ENCODE measurements around the gene APOL2. TPM values are rescaled to one million over a fixed set of nuclear protein-coding genes. Genes with fewer than 3 reads are reported as not detected.
"Not testable (repeated sequence)": the region's sequence is repeated elsewhere in the genome, so short reads cannot be mapped to it uniquely, and the experiment has no call there.

The APOL2 gene
- total RNA-seq, 1 donor = 78.2 TPM

DNA sequence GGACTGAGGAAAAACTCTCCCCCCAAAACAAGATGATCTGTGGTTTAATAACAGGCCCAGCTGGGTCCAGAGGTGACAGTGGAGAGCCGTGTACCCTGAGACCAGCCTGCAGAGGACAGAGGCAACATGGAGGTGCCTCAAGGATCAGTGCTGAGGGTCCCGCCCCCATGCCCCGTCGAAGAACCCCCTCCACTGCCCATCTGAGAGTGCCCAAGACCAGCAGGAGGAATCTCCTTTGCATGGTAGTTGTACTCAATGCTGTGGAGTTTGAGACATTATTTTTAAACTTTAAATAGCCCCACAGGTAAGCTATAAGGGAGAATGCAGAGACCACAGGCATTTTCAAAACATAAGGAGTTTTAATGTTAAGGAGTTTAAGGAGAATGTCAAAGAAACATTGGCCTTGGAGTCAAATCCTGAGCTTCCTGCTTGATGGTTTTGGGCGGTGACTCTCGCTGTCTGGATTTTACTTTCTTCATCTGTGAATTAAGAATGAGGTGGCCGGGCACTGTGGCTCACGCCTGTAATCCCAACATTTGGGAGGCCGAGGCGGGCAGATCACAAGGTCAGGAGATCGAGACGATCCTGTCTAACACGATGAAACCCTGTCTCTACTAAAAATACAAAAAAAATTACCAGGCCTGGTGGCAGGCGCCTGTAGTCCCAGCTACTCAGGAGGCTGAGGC is 20.4 kb upstream of the APOL2 start:
- TF ChIP-seq, protein P1, sequence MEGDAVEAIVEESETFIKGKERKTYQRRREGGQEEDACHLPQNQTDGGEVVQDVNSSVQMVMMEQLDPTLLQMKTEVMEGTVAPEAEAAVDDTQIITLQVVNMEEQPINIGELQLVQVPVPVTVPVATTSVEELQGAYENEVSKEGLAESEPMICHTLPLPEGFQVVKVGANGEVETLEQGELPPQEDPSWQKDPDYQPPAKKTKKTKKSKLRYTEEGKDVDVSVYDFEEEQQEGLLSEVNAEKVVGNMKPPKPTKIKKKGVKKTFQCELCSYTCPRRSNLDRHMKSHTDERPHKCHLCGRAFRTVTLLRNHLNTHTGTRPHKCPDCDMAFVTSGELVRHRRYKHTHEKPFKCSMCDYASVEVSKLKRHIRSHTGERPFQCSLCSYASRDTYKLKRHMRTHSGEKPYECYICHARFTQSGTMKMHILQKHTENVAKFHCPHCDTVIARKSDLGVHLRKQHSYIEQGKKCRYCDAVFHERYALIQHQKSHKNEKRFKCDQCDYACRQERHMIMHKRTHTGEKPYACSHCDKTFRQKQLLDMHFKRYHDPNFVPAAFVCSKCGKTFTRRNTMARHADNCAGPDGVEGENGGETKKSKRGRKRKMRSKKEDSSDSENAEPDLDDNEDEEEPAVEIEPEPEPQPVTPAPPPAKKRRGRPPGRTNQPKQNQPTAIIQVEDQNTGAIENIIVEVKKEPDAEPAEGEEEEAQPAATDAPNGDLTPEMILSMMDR (IDR thresholded peaks at IDR 0.05; ENCODE audit: insufficient read depth, low read depth, low read length) = no peak
- DNase-seq (ENCODE audit: low read depth) = no peak
- H3K4me3 ChIP-seq (ENCODE audit: low read depth, low read length) = no peak overlapping the region

DNA sequence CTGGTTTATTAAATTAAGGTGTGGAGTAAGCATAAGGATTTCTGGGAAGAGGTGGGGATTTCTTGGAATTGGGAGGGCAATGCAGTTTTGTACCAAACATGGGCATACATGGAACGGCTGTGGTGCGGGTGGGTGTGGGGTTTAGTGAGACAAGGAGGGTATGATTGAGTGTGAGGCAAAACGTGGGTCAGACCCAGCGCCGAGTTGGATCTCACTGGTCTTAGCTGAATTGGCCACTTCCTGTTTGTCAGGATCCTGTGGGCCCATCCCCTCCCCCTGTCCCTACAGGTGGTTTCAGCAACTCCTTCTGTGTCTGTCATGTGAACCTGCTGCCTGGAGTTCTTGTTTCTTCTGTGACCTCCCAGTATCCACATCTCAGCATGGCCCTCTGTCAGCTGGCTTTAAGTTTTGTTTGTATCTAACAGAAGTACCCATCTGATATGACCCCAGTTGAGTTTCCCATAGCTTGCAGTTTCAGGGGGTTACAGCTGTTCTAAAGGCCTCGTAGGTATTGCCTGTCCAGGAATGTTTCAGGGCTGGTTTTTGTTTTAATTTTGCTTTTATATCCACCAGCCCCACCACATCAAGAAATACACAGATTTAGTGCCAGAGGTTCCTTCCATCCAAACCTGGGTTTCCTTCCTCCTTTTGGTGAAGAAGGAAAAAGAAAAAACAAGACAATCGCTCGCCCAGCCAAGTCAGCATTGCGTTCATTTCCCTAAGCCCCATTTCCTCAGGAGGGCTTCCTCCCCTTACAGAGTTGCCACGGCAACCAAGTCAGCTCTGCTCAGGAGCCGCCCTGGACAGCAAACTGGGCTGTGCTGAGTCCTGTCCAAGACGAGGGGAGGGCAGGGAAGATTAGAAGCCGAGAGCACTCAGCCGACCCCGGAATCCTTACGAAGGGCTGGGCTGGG is 19.6 kb upstream of the APOL2 start:
- peak; percentile 77 for DNase-seq (ENCODE audit: low read depth)
- no peak overlapping the region for H3K4me3 ChIP-seq (ENCODE audit: low read depth, low read length)
- TF ChIP-seq, protein P1 (IDR thresholded peaks at IDR 0.05; ENCODE audit: insufficient read depth, low read depth, low read length) = no peak

GRCh38 chr22:36257948-36258670 is 18.8 kb upstream of the APOL2 start:
- DNase-seq (ENCODE audit: low read depth) = no peak
- TF ChIP-seq, protein P1 (IDR thresholded peaks at IDR 0.05; ENCODE audit: insufficient read depth, low read depth, low read length) = no peak
- no peak overlapping the region for H3K4me3 ChIP-seq (ENCODE audit: low read depth, low read length)

- no peak for DNase-seq (ENCODE audit: low read depth)
- TF ChIP-seq, protein P1 (IDR thresholded peaks at IDR 0.05; ENCODE audit: insufficient read depth, low read depth, low read length) = no peak
- no peak overlapping the region for H3K4me3 ChIP-seq (ENCODE audit: low read depth, low read length)
These were observed 18.0 kb upstream of the APOL2 start for GRCh38 chr22:36257308-36257707.

- H3K4me3 ChIP-seq (ENCODE audit: low read depth, low read length) = no peak overlapping the region
- no peak for DNase-seq (ENCODE audit: low read depth)
- TF ChIP-seq, protein P1 (IDR thresholded peaks at IDR 0.05; ENCODE audit: insufficient read depth, low read depth, low read length) = no peak
These were observed 17.2 kb upstream of the APOL2 start for GRCh38 chr22:36256478-36256877.

- not testable (repeated sequence) for H3K4me3 ChIP-seq (ENCODE audit: low read depth, low read length); DNase-seq (ENCODE audit: low read depth)
These were observed 16.2 kb upstream of the APOL2 start for GRCh38 chr22:36255572-36255971.
